ENCODE data around the gene RRH.

The RRH gene

GRCh38 chr4:109795059-109795458 lies 32.7 kb upstream of the RRH start:
- H3K9me3 ChIP-seq (replicated peaks in 1 of 2; ENCODE audit: control insufficient read depth in 2 of 2, insufficient read depth in 1 of 2, low read depth in 1 of 2, low read length in 2 of 2), result peaks cover 0 to 2% of the 10 kb centered on the region in 2 donors
- H2BK5ac ChIP-seq (ENCODE audit: low read length), result no peak overlapping the region
- peak overlapping the region in 1 of 2 donors; percentile 16 for H3K4me3 ChIP-seq (ENCODE audit: low read length in 2 of 2)
- H2AK5ac ChIP-seq (ENCODE audit: low read depth, low read length), result no peak overlapping the region
- peak overlapping the region; percentile 94 for H3K14ac ChIP-seq (ENCODE audit: low read length)
- no peak for DNase-seq (ENCODE audit: low spot score)
- H3K36me3 ChIP-seq (replicated peaks in 1 of 2; ENCODE audit: control insufficient read depth in 2 of 2, insufficient read depth in 2 of 2, low read length in 2 of 2), result no peaks in the 10 kb centered on the region
- no peak overlapping the region for H3K4ac ChIP-seq (ENCODE audit: low read length)
- H3K4me2 ChIP-seq (ENCODE audit: insufficient read depth, low read length, poor library complexity, severe bottlenecking), result no peak overlapping the region
- H3K79me1 ChIP-seq (ENCODE audit: low read depth, low read length), result no peaks in the 10 kb centered on the region
- no peak overlapping the region for H4K8ac ChIP-seq (ENCODE audit: low read depth, low read length)
- H2AFZ ChIP-seq (ENCODE audit: low read length), result no peak overlapping the region
- H4K91ac ChIP-seq (ENCODE audit: low read depth, low read length, poor library complexity), result no peak overlapping the region
- H3K4me1 ChIP-seq (ENCODE audit: control insufficient read depth in 2 of 2, insufficient read depth in 1 of 2, low read depth in 1 of 2, low read length in 2 of 2), result no peaks in the 10 kb centered on the region
- no CpG with 5 or more reads among the region's 6 CpGs for WGBS, 2 donors (ENCODE audit: extremely low coverage in 2 of 2, insufficient read length in 2 of 2, insufficient replicate concordance in 1 of 2)
- H3K9ac ChIP-seq (ENCODE audit: low read depth, low read length, poor library complexity), result no peak overlapping the region
- H3K27me3 ChIP-seq (ENCODE audit: control insufficient read depth in 3 of 3, insufficient read depth in 3 of 3, low read depth in 1 of 3, low read length in 3 of 3), result peaks cover 0 to 5% (median 0%) of the 10 kb centered on the region in 3 experiments
- no peak overlapping the region for H2BK12ac ChIP-seq (ENCODE audit: low read length)
- H3K23ac ChIP-seq (ENCODE audit: low read depth, low read length, poor library complexity), result no peak overlapping the region
- no peak overlapping the region for H2BK120ac ChIP-seq (ENCODE audit: low read depth, low read length)
- no peak overlapping the region for H3K27ac ChIP-seq (replicated peaks; ENCODE audit: low read length)
- H3K18ac ChIP-seq (ENCODE audit: low read length), result peak overlapping the region; percentile 67
- H2BK15ac ChIP-seq (ENCODE audit: low read length), result no peak overlapping the region

- H2AK5ac ChIP-seq (ENCODE audit: low read depth, low read length), result no peak overlapping the region
- DNase-seq (ENCODE audit: low spot score), result no peak
- no peaks in the 10 kb centered on the region for H3K4me1 ChIP-seq (ENCODE audit: control insufficient read depth in 2 of 2, insufficient read depth in 1 of 2, low read depth in 1 of 2, low read length in 2 of 2)
- H3K9me3 ChIP-seq (replicated peaks in 1 of 2; ENCODE audit: control insufficient read depth in 2 of 2, insufficient read depth in 1 of 2, low read depth in 1 of 2, low read length in 2 of 2), result peaks cover 0 to 2% of the 10 kb centered on the region in 2 donors
- no peak overlapping the region for H3K14ac ChIP-seq (ENCODE audit: low read length)
- no peak overlapping the region for H2BK15ac ChIP-seq (ENCODE audit: low read length)
- no peak overlapping the region for H2BK5ac ChIP-seq (ENCODE audit: low read length)
- H3K4me3 ChIP-seq (ENCODE audit: low read length in 2 of 2), result no peak overlapping the region
- H3K27me3 ChIP-seq (ENCODE audit: control insufficient read depth in 3 of 3, insufficient read depth in 3 of 3, low read depth in 1 of 3, low read length in 3 of 3), result peaks cover 0 to 8% (median 0%) of the 10 kb centered on the region in 3 experiments
- H4K91ac ChIP-seq (ENCODE audit: low read depth, low read length, poor library complexity), result no peak overlapping the region
- H3K18ac ChIP-seq (ENCODE audit: low read length), result no peak overlapping the region
- H3K4me2 ChIP-seq (ENCODE audit: insufficient read depth, low read length, poor library complexity, severe bottlenecking), result no peak overlapping the region
- no peak overlapping the region for H2BK12ac ChIP-seq (ENCODE audit: low read length)
- H3K27ac ChIP-seq (replicated peaks; ENCODE audit: low read length), result no peak overlapping the region
- no peak overlapping the region for H4K8ac ChIP-seq (ENCODE audit: low read depth, low read length)
- no peak overlapping the region for H3K23ac ChIP-seq (ENCODE audit: low read depth, low read length, poor library complexity)
- H2AFZ ChIP-seq (ENCODE audit: low read length), result no peak overlapping the region
- no peak overlapping the region for H3K9ac ChIP-seq (ENCODE audit: low read depth, low read length, poor library complexity)
- no peaks in the 10 kb centered on the region for H3K36me3 ChIP-seq (replicated peaks in 1 of 2; ENCODE audit: control insufficient read depth in 2 of 2, insufficient read depth in 2 of 2, low read length in 2 of 2)
- H3K79me1 ChIP-seq (ENCODE audit: low read depth, low read length), result no peaks in the 10 kb centered on the region
- H3K4ac ChIP-seq (ENCODE audit: low read length), result no peak overlapping the region
- no peak overlapping the region for H2BK120ac ChIP-seq (ENCODE audit: low read depth, low read length)
Observed at GRCh38 chr4:109798866-109799265, 28.9 kb upstream of the RRH start.

DNA sequence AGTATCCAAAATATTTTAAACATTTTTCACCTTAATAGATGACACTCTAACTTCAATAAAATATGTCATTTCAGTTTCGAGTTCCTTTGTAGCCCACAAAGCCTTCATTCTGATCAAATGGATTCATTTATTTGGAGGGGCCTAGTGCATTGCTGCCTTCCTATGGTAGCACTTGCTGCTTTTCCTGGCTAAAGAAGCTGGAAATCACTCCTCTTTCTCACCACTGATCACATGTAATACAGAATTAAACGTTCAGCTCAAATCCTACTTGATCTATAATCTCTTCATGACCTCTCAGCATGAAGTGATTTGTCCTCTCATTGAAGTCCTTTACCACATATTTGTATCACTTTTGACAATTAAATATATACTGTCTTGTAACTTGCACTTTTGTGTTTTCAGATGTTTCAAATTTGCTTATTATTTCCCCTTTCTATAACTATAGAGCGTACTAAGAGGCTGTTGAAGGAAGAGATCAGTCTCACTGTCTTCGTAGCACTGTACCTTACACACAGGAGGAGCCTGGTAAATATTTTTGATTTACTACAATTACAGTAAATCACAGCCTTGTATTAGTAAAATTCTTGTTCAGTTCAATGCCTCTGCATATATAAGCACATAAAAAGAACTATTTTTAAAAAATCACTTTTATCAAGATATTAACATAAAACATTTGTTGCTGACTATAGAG lies 26.5 kb upstream of the RRH start:
- no peak overlapping the region for H2BK15ac ChIP-seq (ENCODE audit: low read length)
- no peak overlapping the region for H3K4ac ChIP-seq (ENCODE audit: low read length)
- H4K91ac ChIP-seq (ENCODE audit: low read depth, low read length, poor library complexity), result no peak overlapping the region
- no peak overlapping the region for H3K4me2 ChIP-seq (ENCODE audit: insufficient read depth, low read length, poor library complexity, severe bottlenecking)
- H3K4me3 ChIP-seq (ENCODE audit: low read length in 2 of 2), result no peak overlapping the region
- H3K9me3 ChIP-seq (replicated peaks in 1 of 2; ENCODE audit: control insufficient read depth in 2 of 2, insufficient read depth in 1 of 2, low read depth in 1 of 2, low read length in 2 of 2), result no peaks in the 10 kb centered on the region
- no peaks in the 10 kb centered on the region for H3K36me3 ChIP-seq (replicated peaks in 1 of 2; ENCODE audit: control insufficient read depth in 2 of 2, insufficient read depth in 2 of 2, low read length in 2 of 2)
- H2AK5ac ChIP-seq (ENCODE audit: low read depth, low read length), result no peak overlapping the region
- no peak overlapping the region for H3K23ac ChIP-seq (ENCODE audit: low read depth, low read length, poor library complexity)
- no peak overlapping the region for H2BK12ac ChIP-seq (ENCODE audit: low read length)
- H3K27ac ChIP-seq (replicated peaks; ENCODE audit: low read length), result no peak overlapping the region
- no peaks in the 10 kb centered on the region for H3K4me1 ChIP-seq (ENCODE audit: control insufficient read depth in 2 of 2, insufficient read depth in 1 of 2, low read depth in 1 of 2, low read length in 2 of 2)
- WGBS, 2 donors (ENCODE audit: extremely low coverage in 2 of 2, insufficient read length in 2 of 2, insufficient replicate concordance in 1 of 2), result no CpG with 5 or more reads among the region's 4 CpGs
- DNase-seq (ENCODE audit: low spot score), result no peak
- H2BK120ac ChIP-seq (ENCODE audit: low read depth, low read length), result no peak overlapping the region
- H2BK5ac ChIP-seq (ENCODE audit: low read length), result no peak overlapping the region
- H3K79me1 ChIP-seq (ENCODE audit: low read depth, low read length), result no peaks in the 10 kb centered on the region
- no peak overlapping the region for H3K14ac ChIP-seq (ENCODE audit: low read length)
- H2AFZ ChIP-seq (ENCODE audit: low read length), result no peak overlapping the region
- no peak overlapping the region for H3K18ac ChIP-seq (ENCODE audit: low read length)
- H3K27me3 ChIP-seq (ENCODE audit: control insufficient read depth in 3 of 3, insufficient read depth in 3 of 3, low read depth in 1 of 3, low read length in 3 of 3), result peaks cover 0 to 8% (median 0%) of the 10 kb centered on the region in 3 experiments
- H3K9ac ChIP-seq (ENCODE audit: low read depth, low read length, poor library complexity), result no peak overlapping the region
- H4K8ac ChIP-seq (ENCODE audit: low read depth, low read length), result no peak overlapping the region

DNA sequence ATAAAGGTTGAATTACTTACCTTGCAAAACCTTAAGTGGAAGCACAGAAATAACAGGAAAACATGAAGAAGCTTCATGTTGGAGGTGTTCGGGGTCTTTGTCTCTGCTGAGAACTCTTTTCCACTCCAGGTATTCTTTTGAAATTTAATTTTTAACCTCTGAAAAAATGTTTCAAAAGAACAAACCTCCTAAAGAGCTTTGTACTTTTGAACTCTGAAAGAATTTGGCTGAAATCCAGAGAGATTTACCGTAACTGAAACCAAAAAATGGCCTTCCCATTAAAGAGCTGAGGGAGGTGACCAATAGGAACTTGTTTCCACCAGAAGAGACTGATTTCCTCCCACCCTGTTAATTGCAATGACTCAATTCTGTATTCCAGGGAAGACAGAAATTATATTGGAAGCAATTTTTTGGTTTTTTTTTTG lies 25.9 kb upstream of the RRH start, which contains the start of gene CFI:
Gene CFI (minus strand): TSS at position 105 of the 425 bp plus-strand sequence. CDS start 28 bp downstream, at position 77.
- H3K4me3 ChIP-seq (ENCODE audit: low read length in 2 of 2), result no peak within 1 kb of the TSS
- H2BK12ac ChIP-seq (ENCODE audit: low read length), result no peak within 1 kb of the TSS
- H3K27ac ChIP-seq (replicated peaks; ENCODE audit: low read length), result no peak within 1 kb of the TSS
- H3K4me1 ChIP-seq (ENCODE audit: control insufficient read depth in 2 of 2, insufficient read depth in 1 of 2, low read depth in 1 of 2, low read length in 2 of 2), result no peaks in the 10 kb centered on the region
- no peak within 1 kb of the TSS for H2BK15ac ChIP-seq (ENCODE audit: low read length)
- H2BK120ac ChIP-seq (ENCODE audit: low read depth, low read length), result no peak within 1 kb of the TSS
- H3K27me3 ChIP-seq (ENCODE audit: control insufficient read depth in 3 of 3, insufficient read depth in 3 of 3, low read depth in 1 of 3, low read length in 3 of 3), result peaks cover 0 to 8% (median 0%) of the 10 kb centered on the region in 3 experiments
- H3K79me1 ChIP-seq (ENCODE audit: low read depth, low read length), result no peaks in the 10 kb centered on the region
- H3K9ac ChIP-seq (ENCODE audit: low read depth, low read length, poor library complexity), result no peak within 1 kb of the TSS
- H2BK5ac ChIP-seq (ENCODE audit: low read length), result no peak within 1 kb of the TSS
- H3K14ac ChIP-seq (ENCODE audit: low read length), result no peak within 1 kb of the TSS
- H3K36me3 ChIP-seq (replicated peaks in 1 of 2; ENCODE audit: control insufficient read depth in 2 of 2, insufficient read depth in 2 of 2, low read length in 2 of 2), result no peaks in the 10 kb centered on the region
- peaks cover 0 to under 1% of the 10 kb centered on the region in 2 donors for H3K9me3 ChIP-seq (replicated peaks in 1 of 2; ENCODE audit: control insufficient read depth in 2 of 2, insufficient read depth in 1 of 2, low read depth in 1 of 2, low read length in 2 of 2)
- DNase-seq (ENCODE audit: low spot score), result no peak
- no peak within 1 kb of the TSS for H3K23ac ChIP-seq (ENCODE audit: low read depth, low read length, poor library complexity)
- no peak within 1 kb of the TSS for H2AFZ ChIP-seq (ENCODE audit: low read length)
- H3K4me2 ChIP-seq (ENCODE audit: insufficient read depth, low read length, poor library complexity, severe bottlenecking), result no peak within 1 kb of the TSS
- H4K91ac ChIP-seq (ENCODE audit: low read depth, low read length, poor library complexity), result no peak within 1 kb of the TSS
- H3K4ac ChIP-seq (ENCODE audit: low read length), result no peak within 1 kb of the TSS
- H3K18ac ChIP-seq (ENCODE audit: low read length), result no peak within 1 kb of the TSS
- WGBS, 2 donors (ENCODE audit: extremely low coverage in 2 of 2, insufficient read length in 2 of 2, insufficient replicate concordance in 1 of 2), result no CpG with 5 or more reads among the region's 2 CpGs
- H2AK5ac ChIP-seq (ENCODE audit: low read depth, low read length), result no peak within 1 kb of the TSS
- H4K8ac ChIP-seq (ENCODE audit: low read depth, low read length), result no peak within 1 kb of the TSS

All from neuronal stem cell (in vitro differentiated cells).